SH-SY5Y (cell line): Measurements from ENCODE around the gene ADGRA3.

ENCODE experiments used
- GATA2 ChIP-seq: IDR thresholded peaks from 2 replicates; pipeline ENCODE4 v1.6.1; 2011; ENCODE audit warnings: mild to moderate bottlenecking, low read depth, low read length
- GATA3 ChIP-seq: IDR thresholded peaks from 2 replicates; pipeline ENCODE4 v1.6.1; 2011; ENCODE audit warnings: low read depth, mild to moderate bottlenecking, low read length, moderate library complexity

The ADGRA3 gene

DNA sequence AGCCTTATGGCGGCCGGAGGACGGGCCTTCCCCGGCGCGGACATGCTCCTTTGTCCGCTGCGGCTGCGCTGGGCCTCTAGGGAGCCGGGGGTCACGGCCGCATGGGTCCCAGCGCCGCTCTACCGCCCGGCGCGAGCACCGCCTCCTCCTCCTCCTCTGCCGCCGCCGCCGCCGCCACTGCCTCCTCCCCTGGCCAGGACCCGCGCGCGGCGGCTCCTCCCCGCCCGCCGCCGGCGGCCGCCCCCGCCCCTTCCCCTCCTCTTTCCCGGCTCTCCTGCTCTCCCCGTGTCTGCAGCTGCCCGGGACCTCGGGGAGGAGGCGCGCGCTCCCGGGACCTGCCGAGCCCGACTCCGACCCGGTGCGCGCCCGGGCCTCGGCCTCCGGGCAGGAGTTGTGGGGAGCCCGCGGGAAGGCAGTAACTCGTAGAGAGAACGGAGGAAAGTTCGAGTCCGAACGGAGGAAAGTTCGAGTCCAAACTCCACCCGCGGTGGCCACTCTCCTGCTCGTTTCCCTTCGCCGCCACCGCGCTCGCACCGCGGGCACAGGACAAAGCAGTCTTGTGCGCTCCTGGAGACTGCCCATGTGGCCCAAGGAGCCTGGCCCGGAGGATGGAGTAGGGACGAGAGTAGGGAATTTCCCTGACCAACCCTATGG is at the start of gene ADGRA3:
TSS of gene ADGRA3 (minus strand) at position 179 of the 654 bp plus-strand sequence. CDS start 282 bp downstream, outside the sequence.
- TF ChIP-seq GATA3 (no peak), GATA2 (no peak)

- TF ChIP-seq GATA2 (no peak), GATA3 (no peak)
These were observed 40.6 kb upstream of the ADGRA3 start for GRCh38 chr4:22556495-22556894.

- TF ChIP-seq GATA2 (no peak), GATA3 (no peak)
These were observed 38.8 kb upstream of the ADGRA3 start for GRCh38 chr4:22554670-22555069.

GRCh38 chr4:22553560-22553959 is 37.7 kb upstream of the ADGRA3 start:
- no peak for TF ChIP-seq GATA3
- no peak for TF ChIP-seq GATA2

DNA sequence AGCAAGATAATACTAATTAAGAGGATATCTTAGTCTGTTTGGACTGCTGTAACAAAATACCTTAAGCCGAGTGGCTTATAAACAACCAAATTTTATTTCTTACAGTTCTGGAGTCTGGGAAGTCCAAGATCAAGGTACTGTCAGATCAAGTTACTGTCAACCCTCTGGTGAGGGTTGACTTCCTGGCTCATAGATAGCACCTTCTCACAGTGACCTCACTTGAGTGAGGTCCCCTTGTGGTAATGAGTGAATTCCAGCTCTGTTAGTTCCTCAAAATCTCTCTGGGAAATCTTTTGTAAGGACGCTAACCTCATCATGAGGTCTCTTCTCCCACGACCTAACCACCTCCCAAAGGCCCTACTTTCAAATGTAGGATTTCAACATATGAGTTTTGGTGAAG is 36.9 kb upstream of the ADGRA3 start:
- TF ChIP-seq GATA3 (no peak), GATA2 (no peak)

- no peak for TF ChIP-seq GATA3
- no peak for TF ChIP-seq GATA2
These were observed 35.7 kb upstream of the ADGRA3 start for GRCh38 chr4:22551550-22551949.

- no peak for TF ChIP-seq GATA3
- no peak for TF ChIP-seq GATA2
These were observed 30.4 kb upstream of the ADGRA3 start for GRCh38 chr4:22546299-22546698.

DNA sequence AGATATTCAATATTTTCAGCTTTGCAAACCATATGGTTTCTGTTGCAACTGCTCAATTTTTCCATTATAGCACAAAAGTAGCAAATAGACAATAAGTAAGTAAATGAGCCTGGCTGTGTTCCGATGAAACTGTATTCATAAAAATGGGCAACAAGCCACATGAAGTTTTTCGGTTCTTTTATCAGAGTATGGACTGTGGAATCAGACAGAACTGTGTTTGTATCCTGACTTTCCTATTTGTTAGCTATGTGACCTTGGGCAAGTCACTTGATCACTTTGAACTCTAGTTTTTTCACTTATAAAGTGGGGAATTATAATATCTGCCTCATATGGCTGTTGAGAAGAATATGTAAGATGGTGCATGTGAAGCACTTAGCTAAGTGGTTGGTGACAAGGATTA is 23.4 kb upstream of the ADGRA3 start:
- TF ChIP-seq GATA2 (no peak), GATA3 (no peak)

GRCh38 chr4:22537864-22538263 is 22.0 kb upstream of the ADGRA3 start:
- TF ChIP-seq GATA2 (no peak), GATA3 (no peak)

GRCh38 chr4:22534374-22534773 is 18.5 kb upstream of the ADGRA3 start:
- no peak for TF ChIP-seq GATA3
- TF ChIP-seq GATA2 = no peak

GRCh38 chr4:22532896-22533295 is 17.0 kb upstream of the ADGRA3 start:
- no peak for TF ChIP-seq GATA3
- no peak for TF ChIP-seq GATA2

GRCh38 chr4:22532117-22532516 is 16.3 kb upstream of the ADGRA3 start:
- TF ChIP-seq GATA2 (no peak), GATA3 (no peak)

- TF ChIP-seq GATA2 (no peak), GATA3 (no peak)
These were observed 15.6 kb upstream of the ADGRA3 start for GRCh38 chr4:22531311-22532019.

GRCh38 chr4:22524895-22525294 is 9.0 kb upstream of the ADGRA3 start:
- TF ChIP-seq GATA2 (no peak), GATA3 (no peak)
